Panc1 (cell line): ENCODE results near the gene UNC5B. TPM values are rescaled to one million over a fixed set of nuclear protein-coding genes. Genes with fewer than 3 reads are reported as not detected.

ENCODE experiments used
- ATAC-seq: fragments of 200-7000 bp; cut with Tn5 transposase; 2 replicates; pipeline ENCODE4 v1.9.1; 2020; ENCODE audit warnings: mild to moderate bottlenecking, moderate library complexity
- BruUV-seq: library from RNA; stranded (reverse); fragments of 400-500 nt; replicated peaks from 2 replicates; lab custom pipeline; 2021; lab: Mats Ljungman, UMichigan
- CTCF ChIA-PET: fragments of 300-600 bp; sonication (Branson Sonifier 250); formaldehyde crosslinking; loops from one replicate; lab custom pipeline; 2022; ENCODE audit warnings: antibody characterized with exemption; lab: Charles Lee
- POLR2A ChIA-PET: fragments of 300-600 bp; sonication (Branson Sonifier 250); formaldehyde crosslinking; loops from one replicate; lab custom pipeline; 2022; ENCODE audit warnings: antibody characterized with exemption; lab: Charles Lee
- DNase-seq: peaks from one replicate; pipeline ENCODE4 v3.0.0-alpha.2; 2010; ENCODE audit warnings: low read depth, low spot score
- H3K27ac ChIP-seq: 2 replicates; pipeline ENCODE4 v1.5.1; 2011; ENCODE audit warnings: mild to moderate bottlenecking, low read length, inconsistent platforms
- H3K27me3 ChIP-seq: fragments of 200-500 bp; sonication (Bioruptor generic); 2 replicates; pipeline ENCODE4 v1.6.0; 2014; ENCODE audit warnings: low read length, inconsistent platforms; ENCODE audit not compliant: control insufficient read depth, insufficient read depth
- H3K36me3 ChIP-seq: fragments of 200-500 bp; sonication (Bioruptor generic); 2 replicates; pipeline ENCODE4 v1.5.1; 2014; ENCODE audit warnings: inconsistent platforms, mild to moderate bottlenecking, low read length, moderate library complexity; ENCODE audit not compliant: control insufficient read depth, insufficient read depth
- H3K4me1 ChIP-seq: 2 replicates; pipeline ENCODE4 v1.5.1; 2011; ENCODE audit warnings: inconsistent platforms, mild to moderate bottlenecking, low read length, moderate library complexity; ENCODE audit not compliant: control insufficient read depth, insufficient read depth
- H3K4me3 ChIP-seq, 2 experiments: 2 replicates each; pipeline ENCODE4 v1.5.1; 2011 to 2012; ENCODE audit warnings: low read depth in 2 of 2, low read length in 2 of 2, mild to moderate bottlenecking in 2 of 2, inconsistent platforms in 1 of 2, moderate library complexity in 1 of 2
- H3K9me3 ChIP-seq: fragments of 200-500 bp; sonication (Bioruptor generic); 2 replicates; pipeline ENCODE4 v1.5.1; 2014; ENCODE audit warnings: low read depth, mild to moderate bottlenecking, inconsistent platforms, low read length, moderate library complexity; ENCODE audit not compliant: control insufficient read depth, insufficient read depth
- POLR2AphosphoS5 ChIP-seq: IDR thresholded peaks from 2 replicates; pipeline ENCODE4 v1.6.1; 2012; ENCODE audit warnings: mild to moderate bottlenecking, low read depth, low read length, moderate library complexity
- SIN3A ChIP-seq: IDR thresholded peaks from 2 replicates; pipeline ENCODE4 v1.6.1; 2012; ENCODE audit warnings: low read depth, mild to moderate bottlenecking, low read length, moderate library complexity, borderline replicate concordance; ENCODE audit not compliant: insufficient read depth
- TCF7L2 ChIP-seq: IDR thresholded peaks from 2 replicates; pipeline ENCODE4 v1.6.1; 2011; ENCODE audit warnings: mild to moderate bottlenecking, low read depth, low read length, inconsistent platforms
- in situ Hi-C: cut with HindIII; loops from 2 replicates; pipeline ENCODE4 v1.10.0; 2016; ENCODE audit warnings: low sequenced_read_pairs, low pct_unique_long_range_greater_than_20kb
- intact Hi-C: fragments of 100-400 bp; cut with micrococcal nuclease; formaldehyde crosslinking; loops from one replicate; pipeline ENCODE4 v1.10.0; 2022; ENCODE audit not compliant: unreplicated experiment
- total RNA-seq: library from RNA; stranded (reverse); gene quantifications from one replicate; pipeline ENCODE4 v1.2.1, GENCODE V29; 2021; ENCODE audit not compliant: unreplicated experiment
- TF ChIP-seq, protein P1 (sequence below): fragments of 450-650 bp; IDR thresholded peaks from 2 replicates; pipeline ENCODE4 v1.5.1; 2017; ENCODE audit warnings: mild to moderate bottlenecking
- TF ChIP-seq, protein P2 (sequence below), 2 experiments: IDR thresholded peaks; 2 replicates each; pipeline ENCODE4 v1.6.1; 2011 to 2012; ENCODE audit warnings: low read depth in 2 of 2, control low read depth in 1 of 2, low read length in 1 of 2, mild to moderate bottlenecking in 1 of 2, moderate library complexity in 1 of 2; ENCODE audit not compliant: insufficient read depth in 1 of 2

Gene UNC5B
- total RNA-seq, 1 experiment from 2014 or later: 1.1 TPM

DNA sequence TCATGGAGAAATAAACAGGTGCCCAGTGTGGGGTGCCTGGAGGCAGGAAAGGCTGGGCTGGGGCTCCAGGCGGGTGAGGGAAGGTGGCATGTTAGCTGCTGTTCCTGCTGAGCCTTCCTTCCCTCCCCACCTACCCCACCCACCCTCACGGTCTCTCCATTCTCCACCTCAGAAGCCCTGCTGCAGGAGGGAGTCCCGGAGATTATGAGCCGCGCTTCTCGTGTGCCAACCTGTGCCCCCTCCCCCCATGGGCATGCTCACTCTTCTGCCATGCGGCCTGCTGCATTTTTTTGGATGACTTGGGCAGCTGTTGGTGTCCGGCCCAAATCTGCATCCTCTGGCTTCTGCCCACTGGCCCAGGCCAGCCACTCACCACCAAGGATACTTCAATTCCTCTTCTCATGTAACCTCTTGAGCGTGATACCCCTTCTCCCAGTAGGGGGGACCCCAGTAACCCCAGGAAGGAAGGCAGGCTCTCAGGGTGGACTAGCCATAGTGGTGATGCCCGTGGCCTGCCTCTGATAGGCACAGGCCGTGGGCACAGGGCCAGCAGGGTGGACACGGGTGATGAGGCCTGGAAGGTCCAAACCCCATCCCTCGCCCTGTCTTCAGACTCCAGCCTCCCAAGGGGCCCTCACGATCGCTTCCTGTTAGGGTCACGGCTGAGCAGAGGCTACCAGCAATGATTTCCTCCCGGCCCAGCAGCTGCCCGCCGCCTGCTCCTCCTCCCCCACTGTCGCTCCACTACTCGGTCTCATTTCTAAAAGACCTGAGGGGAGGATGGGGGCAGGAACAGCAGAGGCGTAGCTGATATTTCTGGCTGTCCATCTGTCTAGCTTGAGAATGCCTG, 27.8 kb downstream of the UNC5B start:
- intact Hi-C loops: no loop called here
- no peak for TF ChIP-seq TCF7L2
- TF ChIP-seq, protein P1, sequence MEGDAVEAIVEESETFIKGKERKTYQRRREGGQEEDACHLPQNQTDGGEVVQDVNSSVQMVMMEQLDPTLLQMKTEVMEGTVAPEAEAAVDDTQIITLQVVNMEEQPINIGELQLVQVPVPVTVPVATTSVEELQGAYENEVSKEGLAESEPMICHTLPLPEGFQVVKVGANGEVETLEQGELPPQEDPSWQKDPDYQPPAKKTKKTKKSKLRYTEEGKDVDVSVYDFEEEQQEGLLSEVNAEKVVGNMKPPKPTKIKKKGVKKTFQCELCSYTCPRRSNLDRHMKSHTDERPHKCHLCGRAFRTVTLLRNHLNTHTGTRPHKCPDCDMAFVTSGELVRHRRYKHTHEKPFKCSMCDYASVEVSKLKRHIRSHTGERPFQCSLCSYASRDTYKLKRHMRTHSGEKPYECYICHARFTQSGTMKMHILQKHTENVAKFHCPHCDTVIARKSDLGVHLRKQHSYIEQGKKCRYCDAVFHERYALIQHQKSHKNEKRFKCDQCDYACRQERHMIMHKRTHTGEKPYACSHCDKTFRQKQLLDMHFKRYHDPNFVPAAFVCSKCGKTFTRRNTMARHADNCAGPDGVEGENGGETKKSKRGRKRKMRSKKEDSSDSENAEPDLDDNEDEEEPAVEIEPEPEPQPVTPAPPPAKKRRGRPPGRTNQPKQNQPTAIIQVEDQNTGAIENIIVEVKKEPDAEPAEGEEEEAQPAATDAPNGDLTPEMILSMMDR: no peak
- TF ChIP-seq, protein P2, sequence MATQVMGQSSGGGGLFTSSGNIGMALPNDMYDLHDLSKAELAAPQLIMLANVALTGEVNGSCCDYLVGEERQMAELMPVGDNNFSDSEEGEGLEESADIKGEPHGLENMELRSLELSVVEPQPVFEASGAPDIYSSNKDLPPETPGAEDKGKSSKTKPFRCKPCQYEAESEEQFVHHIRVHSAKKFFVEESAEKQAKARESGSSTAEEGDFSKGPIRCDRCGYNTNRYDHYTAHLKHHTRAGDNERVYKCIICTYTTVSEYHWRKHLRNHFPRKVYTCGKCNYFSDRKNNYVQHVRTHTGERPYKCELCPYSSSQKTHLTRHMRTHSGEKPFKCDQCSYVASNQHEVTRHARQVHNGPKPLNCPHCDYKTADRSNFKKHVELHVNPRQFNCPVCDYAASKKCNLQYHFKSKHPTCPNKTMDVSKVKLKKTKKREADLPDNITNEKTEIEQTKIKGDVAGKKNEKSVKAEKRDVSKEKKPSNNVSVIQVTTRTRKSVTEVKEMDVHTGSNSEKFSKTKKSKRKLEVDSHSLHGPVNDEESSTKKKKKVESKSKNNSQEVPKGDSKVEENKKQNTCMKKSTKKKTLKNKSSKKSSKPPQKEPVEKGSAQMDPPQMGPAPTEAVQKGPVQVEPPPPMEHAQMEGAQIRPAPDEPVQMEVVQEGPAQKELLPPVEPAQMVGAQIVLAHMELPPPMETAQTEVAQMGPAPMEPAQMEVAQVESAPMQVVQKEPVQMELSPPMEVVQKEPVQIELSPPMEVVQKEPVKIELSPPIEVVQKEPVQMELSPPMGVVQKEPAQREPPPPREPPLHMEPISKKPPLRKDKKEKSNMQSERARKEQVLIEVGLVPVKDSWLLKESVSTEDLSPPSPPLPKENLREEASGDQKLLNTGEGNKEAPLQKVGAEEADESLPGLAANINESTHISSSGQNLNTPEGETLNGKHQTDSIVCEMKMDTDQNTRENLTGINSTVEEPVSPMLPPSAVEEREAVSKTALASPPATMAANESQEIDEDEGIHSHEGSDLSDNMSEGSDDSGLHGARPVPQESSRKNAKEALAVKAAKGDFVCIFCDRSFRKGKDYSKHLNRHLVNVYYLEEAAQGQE (IDR thresholded peaks at IDR 0.05; ENCODE audit: insufficient read depth in 1 of 2, low read depth in 2 of 2, low read length in 1 of 2): no peak
- TF ChIP-seq SIN3A: no peak
- TF ChIP-seq POLR2AphosphoS5: no peak
- DNase-seq (no peak), ATAC-seq (no peak)
- CTCF ChIA-PET: no interaction called here
- POLR2A ChIA-PET: no interaction called here
- Histone ChIP-seq H3K27ac (no peak overlapping the region), H3K4me3 (no peak overlapping the region), H3K36me3 (no peaks in the 10 kb centered on the region), H3K4me1 (no peaks in the 10 kb centered on the region), H3K27me3 (no peaks in the 10 kb centered on the region), H3K9me3 (no peaks in the 10 kb centered on the region)
- in situ Hi-C loops: no loop called here
- BruUV-seq: no TSS peak

DNA sequence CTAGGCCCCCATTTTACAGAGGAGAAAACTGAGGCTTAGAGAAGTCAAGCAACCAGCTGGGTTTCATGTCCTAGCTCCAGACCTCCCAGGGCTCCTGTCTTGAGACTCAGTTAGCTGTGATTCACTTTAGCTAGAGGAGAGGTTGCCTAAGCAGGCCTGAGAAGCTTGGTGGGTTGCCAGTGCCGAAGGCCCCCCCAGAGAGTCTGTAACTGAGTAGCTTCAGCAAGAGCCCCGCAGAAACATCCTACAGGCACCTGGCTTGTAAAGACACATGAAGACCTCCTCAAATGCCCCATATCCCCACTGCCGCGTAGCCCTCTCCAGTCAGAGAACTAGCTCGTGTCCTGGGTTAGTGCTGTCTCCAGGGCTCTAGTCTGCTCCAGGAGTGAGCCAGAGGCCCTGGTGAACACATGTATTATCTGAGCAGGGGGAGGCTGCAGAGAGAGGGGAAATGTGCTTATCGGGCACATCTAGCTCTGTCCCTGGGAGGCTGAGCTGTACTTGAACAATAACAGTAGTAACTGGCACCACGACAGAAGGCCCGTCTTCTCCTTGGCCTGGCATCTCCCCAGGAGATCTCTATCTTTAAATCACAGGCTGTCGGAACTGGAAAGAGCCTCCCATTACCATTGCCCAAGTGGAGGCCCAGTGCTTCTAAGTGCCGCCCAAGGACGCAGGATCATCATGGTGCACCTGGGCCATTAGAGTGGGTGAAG, 28.9 kb downstream of the UNC5B start:
- ChIA-PET POLR2A (no interaction called here), CTCF (no interaction called here)
- no TSS peak for BruUV-seq
- Histone ChIP-seq H3K9me3 (no peaks in the 10 kb centered on the region), H3K27me3 (no peaks in the 10 kb centered on the region), H3K4me3 (no peak overlapping the region), H3K27ac (no peak overlapping the region), H3K4me1 (no peaks in the 10 kb centered on the region), H3K36me3 (no peaks in the 10 kb centered on the region)
- no peak for TF ChIP-seq SIN3A
- no peak for TF ChIP-seq POLR2AphosphoS5
- no peak for TF ChIP-seq TCF7L2
- TF ChIP-seq, protein P2 (IDR thresholded peaks at IDR 0.05; ENCODE audit: insufficient read depth in 1 of 2, low read depth in 2 of 2, low read length in 1 of 2): no peak
- TF ChIP-seq, protein P1: no peak
- in situ Hi-C loops (no loop called here), intact Hi-C loops (no loop called here)
- DNase-seq (no peak), ATAC-seq (peak; percentile 20; the same call in 1 of the 2 replicates)
